Neutrophil (primary cell): ENCODE measurements around the gene HMCN1.

Experiments
- H3K27ac ChIP-seq: fragments of 200-600 bp; sonication (generic); 2 replicates; pipeline ENCODE4 v1.5.1; 2016; ENCODE audit warnings: mild to moderate bottlenecking, moderate library complexity
- H3K27me3 ChIP-seq: fragments of 200-600 bp; sonication (generic); 2 replicates; pipeline ENCODE4 v1.6.0; 2016; ENCODE audit warnings: mild to moderate bottlenecking
- H3K36me3 ChIP-seq: fragments of 200-600 bp; sonication (generic); 2 replicates; pipeline ENCODE4 v1.5.1; 2017
- H3K4me1 ChIP-seq, 2 experiments: fragments of 200-600 bp in 1 of 2; sonication (generic) in 1 of 2; 1 replicate in 1 of 2; 2 replicates in 1 of 2; pipeline versions ENCODE4 v1.5.1 to v1.6.1; 2013 to 2016; ENCODE audit warnings: low read depth in 1 of 2, low read length in 1 of 2, mild to moderate bottlenecking in 1 of 2, moderate library complexity in 1 of 2; ENCODE audit not compliant: control insufficient read depth in 1 of 2, insufficient read depth in 1 of 2
- H3K4me3 ChIP-seq, 2 experiments: fragments of 200-600 bp in 1 of 2; sonication (generic) in 1 of 2; 1 replicate in 1 of 2; 2 replicates in 1 of 2; pipeline ENCODE4 v1.5.1; 2013 to 2016; ENCODE audit warnings: low read depth in 1 of 2, low read length in 1 of 2, mild to moderate bottlenecking in 1 of 2, moderate library complexity in 1 of 2
- H3K9me3 ChIP-seq: fragments of 200-600 bp; sonication (generic); 2 replicates; pipeline ENCODE4 v1.5.1; 2016
- TF ChIP-seq, protein P1 (sequence below): fragments of 200-600 bp; sonication (generic); IDR thresholded peaks from 2 replicates; pipeline ENCODE4 v1.5.1; 2016; ENCODE audit warnings: antibody characterized with exemption

HMCN1 gene

GRCh38 chr1:185907246-185907645, 173.1 kb downstream of the HMCN1 start:
- Histone ChIP-seq H3K27ac (no peak overlapping the region), H3K36me3 (no peaks in the 10 kb centered on the region), H3K4me1 (no peaks in the 10 kb centered on the region), H3K9me3 (no peaks in the 10 kb centered on the region), H3K4me3 (no peak overlapping the region), H3K27me3 (no peaks in the 10 kb centered on the region)
- TF ChIP-seq, protein P1, sequence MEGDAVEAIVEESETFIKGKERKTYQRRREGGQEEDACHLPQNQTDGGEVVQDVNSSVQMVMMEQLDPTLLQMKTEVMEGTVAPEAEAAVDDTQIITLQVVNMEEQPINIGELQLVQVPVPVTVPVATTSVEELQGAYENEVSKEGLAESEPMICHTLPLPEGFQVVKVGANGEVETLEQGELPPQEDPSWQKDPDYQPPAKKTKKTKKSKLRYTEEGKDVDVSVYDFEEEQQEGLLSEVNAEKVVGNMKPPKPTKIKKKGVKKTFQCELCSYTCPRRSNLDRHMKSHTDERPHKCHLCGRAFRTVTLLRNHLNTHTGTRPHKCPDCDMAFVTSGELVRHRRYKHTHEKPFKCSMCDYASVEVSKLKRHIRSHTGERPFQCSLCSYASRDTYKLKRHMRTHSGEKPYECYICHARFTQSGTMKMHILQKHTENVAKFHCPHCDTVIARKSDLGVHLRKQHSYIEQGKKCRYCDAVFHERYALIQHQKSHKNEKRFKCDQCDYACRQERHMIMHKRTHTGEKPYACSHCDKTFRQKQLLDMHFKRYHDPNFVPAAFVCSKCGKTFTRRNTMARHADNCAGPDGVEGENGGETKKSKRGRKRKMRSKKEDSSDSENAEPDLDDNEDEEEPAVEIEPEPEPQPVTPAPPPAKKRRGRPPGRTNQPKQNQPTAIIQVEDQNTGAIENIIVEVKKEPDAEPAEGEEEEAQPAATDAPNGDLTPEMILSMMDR: no peak

- no peaks in the 10 kb centered on the region for H3K4me1 ChIP-seq
- no peaks in the 10 kb centered on the region for H3K9me3 ChIP-seq
- TF ChIP-seq, protein P1: no peak
- H3K4me3 ChIP-seq: no peak overlapping the region
- no peaks in the 10 kb centered on the region for H3K27me3 ChIP-seq
- H3K36me3 ChIP-seq: no peaks in the 10 kb centered on the region
- no peak overlapping the region for H3K27ac ChIP-seq
Measured at GRCh38 chr1:185911978-185912377, 177.8 kb downstream of the HMCN1 start.

DNA sequence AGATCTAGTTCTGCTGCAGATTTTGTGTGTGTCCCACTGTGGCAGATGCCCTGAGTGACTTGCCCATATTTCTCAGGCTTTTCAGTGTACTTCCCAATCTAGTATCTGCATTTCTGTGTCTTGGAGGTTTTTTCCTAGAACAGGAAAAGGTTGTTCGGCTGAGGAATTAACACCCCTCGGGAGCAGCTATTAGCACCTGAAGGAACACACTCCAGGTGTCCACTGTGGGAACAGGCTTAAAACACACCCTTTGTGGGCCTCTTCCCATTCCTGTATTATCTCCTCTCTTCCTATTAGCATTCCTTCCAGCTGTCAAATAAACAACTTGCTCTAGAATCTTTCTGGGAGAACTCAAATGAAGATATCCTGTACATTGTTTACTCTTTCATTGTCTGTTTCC, 178.3 kb downstream of the HMCN1 start:
- Histone ChIP-seq H3K27me3 (no peaks in the 10 kb centered on the region), H3K36me3 (no peaks in the 10 kb centered on the region), H3K4me1 (no peaks in the 10 kb centered on the region), H3K9me3 (no peaks in the 10 kb centered on the region), H3K4me3 (no peak overlapping the region), H3K27ac (no peak overlapping the region)
- TF ChIP-seq, protein P1: no peak

GRCh38 chr1:185914089-185914488, 179.9 kb downstream of the HMCN1 start:
- TF ChIP-seq, protein P1: no peak
- Histone ChIP-seq H3K4me1 (no peaks in the 10 kb centered on the region), H3K36me3 (no peaks in the 10 kb centered on the region), H3K27me3 (no peaks in the 10 kb centered on the region), H3K4me3 (no peak overlapping the region), H3K27ac (no peak overlapping the region), H3K9me3 (no peaks in the 10 kb centered on the region)

DNA sequence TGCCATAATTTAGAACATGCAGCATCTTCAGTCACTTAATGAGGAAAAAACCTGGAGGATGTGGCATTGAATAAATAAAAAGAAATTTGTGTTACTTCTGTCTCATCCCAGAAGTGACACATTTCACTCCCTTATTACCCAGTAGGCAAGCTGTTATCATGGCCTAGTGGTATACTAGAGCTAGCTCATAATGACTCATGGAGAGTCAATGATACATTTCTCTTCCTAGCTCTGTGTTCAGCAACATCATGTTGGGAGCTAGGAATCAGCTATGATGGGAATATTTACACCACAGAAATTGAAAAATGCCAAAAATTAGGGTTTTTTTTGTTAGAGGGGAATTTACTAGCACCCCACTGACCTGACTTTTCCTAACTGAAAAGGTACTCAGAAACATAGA, 182.7 kb downstream of the HMCN1 start:
- Histone ChIP-seq H3K9me3 (no peaks in the 10 kb centered on the region), H3K4me1 (no peaks in the 10 kb centered on the region), H3K27me3 (no peaks in the 10 kb centered on the region), H3K27ac (no peak overlapping the region), H3K36me3 (no peaks in the 10 kb centered on the region), H3K4me3 (no peak overlapping the region)
- TF ChIP-seq, protein P1: no peak

- Histone ChIP-seq H3K36me3 (no peaks in the 10 kb centered on the region), H3K4me1 (no peaks in the 10 kb centered on the region), H3K4me3 (no peak overlapping the region), H3K27ac (no peak overlapping the region), H3K9me3 (no peaks in the 10 kb centered on the region), H3K27me3 (no peaks in the 10 kb centered on the region)
- TF ChIP-seq, protein P1: no peak
Measured at GRCh38 chr1:185917646-185918045, 183.5 kb downstream of the HMCN1 start.
